MM.1S (cell line): ENCODE results near the gene HIBADH.

Experiments used
- EZH2 ChIP-seq: fragments of 300-600 bp; sonication (generic); optimal IDR thresholded peaks from 2 replicates; pipeline ENCODE3; 2017; ENCODE audit warnings: low read depth, mild to moderate bottlenecking, antibody characterized with exemption, low read length, mixed read lengths
- TF ChIP-seq, protein P1 (sequence below): fragments of 300-600 bp; sonication (generic); IDR thresholded peaks from 2 replicates; pipeline ENCODE4 v1.5.1; 2016; ENCODE audit warnings: antibody characterized with exemption, low read length, mixed read lengths

DNA sequence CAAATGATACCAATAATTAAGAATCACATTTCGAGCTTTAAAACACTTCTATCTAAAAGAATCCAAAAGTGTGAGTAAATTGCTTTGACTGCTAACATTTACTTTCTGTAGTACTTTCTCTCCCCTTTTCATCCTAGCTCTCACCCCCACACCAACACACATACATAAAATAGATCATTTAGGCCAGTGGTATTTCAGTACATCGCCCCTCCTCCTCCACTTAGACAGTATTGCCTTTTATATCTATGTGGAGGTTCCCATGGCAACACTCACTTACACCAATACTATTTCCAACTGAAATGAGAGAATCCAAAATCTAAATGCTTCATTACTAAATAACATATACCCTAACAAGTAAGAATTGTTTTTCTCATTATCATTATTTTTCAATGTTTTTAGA is 58.9 kb downstream of the HIBADH start:
- TF ChIP-seq, protein P1, sequence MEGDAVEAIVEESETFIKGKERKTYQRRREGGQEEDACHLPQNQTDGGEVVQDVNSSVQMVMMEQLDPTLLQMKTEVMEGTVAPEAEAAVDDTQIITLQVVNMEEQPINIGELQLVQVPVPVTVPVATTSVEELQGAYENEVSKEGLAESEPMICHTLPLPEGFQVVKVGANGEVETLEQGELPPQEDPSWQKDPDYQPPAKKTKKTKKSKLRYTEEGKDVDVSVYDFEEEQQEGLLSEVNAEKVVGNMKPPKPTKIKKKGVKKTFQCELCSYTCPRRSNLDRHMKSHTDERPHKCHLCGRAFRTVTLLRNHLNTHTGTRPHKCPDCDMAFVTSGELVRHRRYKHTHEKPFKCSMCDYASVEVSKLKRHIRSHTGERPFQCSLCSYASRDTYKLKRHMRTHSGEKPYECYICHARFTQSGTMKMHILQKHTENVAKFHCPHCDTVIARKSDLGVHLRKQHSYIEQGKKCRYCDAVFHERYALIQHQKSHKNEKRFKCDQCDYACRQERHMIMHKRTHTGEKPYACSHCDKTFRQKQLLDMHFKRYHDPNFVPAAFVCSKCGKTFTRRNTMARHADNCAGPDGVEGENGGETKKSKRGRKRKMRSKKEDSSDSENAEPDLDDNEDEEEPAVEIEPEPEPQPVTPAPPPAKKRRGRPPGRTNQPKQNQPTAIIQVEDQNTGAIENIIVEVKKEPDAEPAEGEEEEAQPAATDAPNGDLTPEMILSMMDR, result no peak
- TF ChIP-seq EZH2, result no peak
